HFF-Myc (cell line): Measurements from ENCODE around the gene PPCDC.

ENCODE experiments used
- DNase-seq: peaks from one replicate; pipeline ENCODE4 v3.0.0-alpha.2; 2011; ENCODE audit warnings: low read depth; ENCODE audit errors: extremely low read depth
- H3K4me3 ChIP-seq: replicated peaks from 2 replicates; pipeline ENCODE4 v1.5.1; 2011; ENCODE audit warnings: low read depth, mild to moderate bottlenecking, control low read depth, low read length
- TF ChIP-seq, protein P1 (sequence below): IDR thresholded peaks from 2 replicates; pipeline ENCODE4 v1.5.1; 2012; ENCODE audit warnings: mild to moderate bottlenecking, low read depth, low read length, control low read depth; ENCODE audit errors: missing control alignments

Gene PPCDC

GRCh38 chr15:75061272-75061671 is 37.9 kb downstream of the PPCDC start:
- DNase-seq, result no peak
- TF ChIP-seq, protein P1, sequence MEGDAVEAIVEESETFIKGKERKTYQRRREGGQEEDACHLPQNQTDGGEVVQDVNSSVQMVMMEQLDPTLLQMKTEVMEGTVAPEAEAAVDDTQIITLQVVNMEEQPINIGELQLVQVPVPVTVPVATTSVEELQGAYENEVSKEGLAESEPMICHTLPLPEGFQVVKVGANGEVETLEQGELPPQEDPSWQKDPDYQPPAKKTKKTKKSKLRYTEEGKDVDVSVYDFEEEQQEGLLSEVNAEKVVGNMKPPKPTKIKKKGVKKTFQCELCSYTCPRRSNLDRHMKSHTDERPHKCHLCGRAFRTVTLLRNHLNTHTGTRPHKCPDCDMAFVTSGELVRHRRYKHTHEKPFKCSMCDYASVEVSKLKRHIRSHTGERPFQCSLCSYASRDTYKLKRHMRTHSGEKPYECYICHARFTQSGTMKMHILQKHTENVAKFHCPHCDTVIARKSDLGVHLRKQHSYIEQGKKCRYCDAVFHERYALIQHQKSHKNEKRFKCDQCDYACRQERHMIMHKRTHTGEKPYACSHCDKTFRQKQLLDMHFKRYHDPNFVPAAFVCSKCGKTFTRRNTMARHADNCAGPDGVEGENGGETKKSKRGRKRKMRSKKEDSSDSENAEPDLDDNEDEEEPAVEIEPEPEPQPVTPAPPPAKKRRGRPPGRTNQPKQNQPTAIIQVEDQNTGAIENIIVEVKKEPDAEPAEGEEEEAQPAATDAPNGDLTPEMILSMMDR, result no peak
- no peak overlapping the region for H3K4me3 ChIP-seq

- H3K4me3 ChIP-seq, result no peak overlapping the region
- DNase-seq, result no peak
- TF ChIP-seq, protein P1, result no peak
Measured at GRCh38 chr15:75062706-75063105, 39.3 kb downstream of the PPCDC start.

GRCh38 chr15:75063338-75063737 is 39.9 kb downstream of the PPCDC start:
- H3K4me3 ChIP-seq, result no peak overlapping the region
- DNase-seq, result no peak
- TF ChIP-seq, protein P1, result no peak

- TF ChIP-seq, protein P1, result no peak
- no peak overlapping the region for H3K4me3 ChIP-seq
- no peak for DNase-seq
Measured at GRCh38 chr15:75063889-75064288, 40.5 kb downstream of the PPCDC start.

GRCh38 chr15:75064846-75065245 is 41.5 kb downstream of the PPCDC start:
- no peak overlapping the region for H3K4me3 ChIP-seq
- TF ChIP-seq, protein P1, result no peak
- no peak for DNase-seq

GRCh38 chr15:75065467-75065850 is 42.1 kb downstream of the PPCDC start:
- H3K4me3 ChIP-seq, result no peak overlapping the region
- no peak for DNase-seq
- TF ChIP-seq, protein P1, result no peak

DNA sequence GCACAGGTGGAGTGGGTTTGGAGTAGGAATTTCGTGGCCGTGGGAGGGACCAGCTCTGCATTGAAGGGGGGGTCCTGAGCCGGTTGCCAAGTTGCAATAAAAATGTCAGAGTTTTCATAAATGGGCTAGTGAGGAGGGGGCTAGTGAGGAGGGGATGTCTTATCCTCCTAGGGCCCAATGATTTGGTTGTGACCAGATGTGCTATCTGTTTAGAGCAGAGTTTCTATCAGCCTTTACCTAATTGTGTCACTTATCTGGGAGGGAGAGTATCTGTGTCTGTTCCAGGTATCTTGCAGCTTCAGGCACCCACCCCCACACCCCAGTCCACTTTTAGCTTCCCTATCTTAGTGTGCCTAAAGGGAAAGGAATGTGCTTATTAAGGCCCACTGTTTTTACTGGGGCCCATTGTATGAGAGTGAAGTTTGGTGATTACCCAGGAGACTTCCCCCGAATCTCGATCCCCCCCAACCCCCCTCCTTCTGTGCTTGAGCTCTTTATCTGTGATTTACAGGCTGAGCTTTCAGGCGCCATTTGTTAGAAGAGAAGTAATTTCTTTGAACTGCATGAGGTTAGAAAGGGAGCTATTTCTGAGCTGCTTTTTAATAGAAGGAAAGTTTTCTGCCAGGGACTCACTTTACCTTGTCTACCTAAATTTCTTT is 42.6 kb downstream of the PPCDC start:
- DNase-seq, result no peak
- TF ChIP-seq, protein P1, result no peak

More for the DNA sequence above, 42.6 kb downstream of the PPCDC start:
- no peak overlapping the region for H3K4me3 ChIP-seq
